ENCODE results near the gene GSG1.

The GSG1 gene

GRCh38 chr12:13052421-13052820, 51.0 kb downstream of the GSG1 start:
- TF ChIP-seq CTCF (IDR thresholded peaks at IDR 0.05; ENCODE audit: insufficient read depth, low read depth, low read length, missing control alignments): no peak
- no peak for DNase-seq (ENCODE audit: low read depth)
- no peak overlapping the region for H3K4me3 ChIP-seq (ENCODE audit: low read depth, low read length)

GRCh38 chr12:13049816-13050215, 53.7 kb downstream of the GSG1 start:
- no peak overlapping the region for H3K4me3 ChIP-seq (ENCODE audit: low read depth, low read length)
- no peak for TF ChIP-seq CTCF (IDR thresholded peaks at IDR 0.05; ENCODE audit: insufficient read depth, low read depth, low read length, missing control alignments)
- no peak for DNase-seq (ENCODE audit: low read depth)

- H3K4me3 ChIP-seq (ENCODE audit: low read depth, low read length): no peak overlapping the region
- peak; percentile 8 for DNase-seq (ENCODE audit: low read depth)
- no peak for TF ChIP-seq CTCF (IDR thresholded peaks at IDR 0.05; ENCODE audit: insufficient read depth, low read depth, low read length, missing control alignments)
Observed at GRCh38 chr12:13046964-13047363, 56.5 kb downstream of the GSG1 start.

GRCh38 chr12:13045816-13046215, 57.7 kb downstream of the GSG1 start:
- H3K4me3 ChIP-seq (ENCODE audit: low read depth, low read length): no peak overlapping the region
- DNase-seq (ENCODE audit: low read depth): no peak
- TF ChIP-seq CTCF (IDR thresholded peaks at IDR 0.05; ENCODE audit: insufficient read depth, low read depth, low read length, missing control alignments): no peak

- H3K4me3 ChIP-seq (ENCODE audit: low read depth, low read length): peak overlapping the region; percentile 97
- TF ChIP-seq CTCF (IDR thresholded peaks at IDR 0.05; ENCODE audit: insufficient read depth, low read depth, low read length, missing control alignments): no peak
- DNase-seq (ENCODE audit: low read depth): no peak
Observed at GRCh38 chr12:13044906-13045299, 58.6 kb downstream of the GSG1 start.

GRCh38 chr12:13044002-13044905, 59.2 kb downstream of the GSG1 start, which contains the start of gene FAM234B:
Gene FAM234B, plus strand, starts transcription at chr12:13044381. Its CDS starts 23 bp downstream, at chr12:13044404.
- H3K4me3 ChIP-seq (ENCODE audit: low read depth, low read length): peak within 1 kb of the TSS; percentile 97
- peak; percentile 66 for DNase-seq (ENCODE audit: low read depth)
- TF ChIP-seq CTCF (IDR thresholded peaks at IDR 0.05; ENCODE audit: insufficient read depth, low read depth, low read length, missing control alignments): no peak
